GM21529 (cell line): Measurements from ENCODE around the gene CETP.

ENCODE experiments used
- ATAC-seq: cut with Tn5 transposase; IDR thresholded peaks from one replicate; pipeline ENCODE4 v1.9.1; 2021; ENCODE audit not compliant: unreplicated experiment

CETP gene, protein sequence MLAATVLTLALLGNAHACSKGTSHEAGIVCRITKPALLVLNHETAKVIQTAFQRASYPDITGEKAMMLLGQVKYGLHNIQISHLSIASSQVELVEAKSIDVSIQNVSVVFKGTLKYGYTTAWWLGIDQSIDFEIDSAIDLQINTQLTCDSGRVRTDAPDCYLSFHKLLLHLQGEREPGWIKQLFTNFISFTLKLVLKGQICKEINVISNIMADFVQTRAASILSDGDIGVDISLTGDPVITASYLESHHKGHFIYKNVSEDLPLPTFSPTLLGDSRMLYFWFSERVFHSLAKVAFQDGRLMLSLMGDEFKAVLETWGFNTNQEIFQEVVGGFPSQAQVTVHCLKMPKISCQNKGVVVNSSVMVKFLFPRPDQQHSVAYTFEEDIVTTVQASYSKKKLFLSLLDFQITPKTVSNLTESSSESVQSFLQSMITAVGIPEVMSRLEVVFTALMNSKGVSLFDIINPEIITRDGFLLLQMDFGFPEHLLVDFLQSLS

DNA sequence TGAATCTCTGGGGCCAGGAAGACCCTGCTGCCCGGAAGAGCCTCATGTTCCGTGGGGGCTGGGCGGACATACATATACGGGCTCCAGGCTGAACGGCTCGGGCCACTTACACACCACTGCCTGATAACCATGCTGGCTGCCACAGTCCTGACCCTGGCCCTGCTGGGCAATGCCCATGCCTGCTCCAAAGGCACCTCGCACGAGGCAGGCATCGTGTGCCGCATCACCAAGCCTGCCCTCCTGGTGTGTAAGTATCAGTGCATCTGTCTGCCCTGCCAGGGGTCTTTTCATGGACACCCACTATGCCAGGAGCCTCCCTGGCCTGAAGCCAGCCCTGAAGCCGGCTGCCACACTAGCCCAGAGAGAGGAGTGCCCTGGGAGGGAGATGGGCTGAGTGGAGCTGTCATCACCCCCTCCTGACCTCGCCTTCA lies at the start of gene CETP:
TSS of gene CETP (plus strand) at position 100 of the 431 bp plus-strand sequence. CDS start at position 130, 30 bp downstream.
- no peak for ATAC-seq

DNA sequence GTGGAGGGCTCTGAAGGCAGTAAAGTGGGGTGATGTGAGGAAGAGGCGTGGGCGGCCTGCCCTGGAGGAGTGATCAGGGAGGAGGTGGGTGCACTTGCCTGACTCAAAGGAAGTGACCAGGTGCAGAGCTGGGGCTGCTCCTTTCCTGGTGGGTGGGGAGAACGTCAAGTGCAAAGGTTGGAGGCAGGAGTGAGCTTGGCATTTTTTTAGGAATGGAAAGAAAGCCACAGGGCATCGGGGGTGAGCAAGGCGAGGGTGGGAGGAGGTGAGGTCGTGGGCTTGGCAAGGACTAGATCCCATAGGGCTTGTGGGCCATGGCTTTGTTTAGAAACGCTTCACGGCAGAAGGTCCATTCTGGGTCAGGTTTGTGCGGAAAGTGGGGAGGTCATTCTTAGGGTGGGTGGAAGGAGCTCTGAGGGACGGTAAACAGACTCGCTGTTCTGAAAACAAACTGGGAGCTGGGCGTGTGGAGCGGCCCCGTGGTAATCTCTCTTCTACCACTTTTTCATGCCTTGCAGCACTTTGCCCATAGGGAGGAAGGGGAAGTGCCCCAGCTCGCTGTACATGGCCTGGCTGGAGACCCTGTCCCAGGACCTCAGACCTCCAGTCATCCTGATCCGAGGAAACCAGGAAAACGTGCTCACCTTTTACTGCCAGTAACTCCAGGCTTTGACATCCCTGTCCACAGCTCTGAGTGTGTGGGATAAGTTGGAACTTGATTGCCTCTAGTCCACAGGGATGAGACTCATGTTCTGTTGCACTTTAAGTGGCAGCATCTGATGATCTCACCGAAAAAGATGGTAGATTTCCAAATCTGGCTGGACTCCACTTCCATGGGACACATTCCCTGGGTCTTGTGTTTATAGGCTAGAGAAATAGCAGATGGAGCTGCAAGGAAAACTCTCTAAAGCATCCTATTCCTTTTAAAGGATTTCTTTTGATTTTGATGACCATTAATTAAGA lies 48.7 kb upstream of the CETP start:
- no peak for ATAC-seq

DNA sequence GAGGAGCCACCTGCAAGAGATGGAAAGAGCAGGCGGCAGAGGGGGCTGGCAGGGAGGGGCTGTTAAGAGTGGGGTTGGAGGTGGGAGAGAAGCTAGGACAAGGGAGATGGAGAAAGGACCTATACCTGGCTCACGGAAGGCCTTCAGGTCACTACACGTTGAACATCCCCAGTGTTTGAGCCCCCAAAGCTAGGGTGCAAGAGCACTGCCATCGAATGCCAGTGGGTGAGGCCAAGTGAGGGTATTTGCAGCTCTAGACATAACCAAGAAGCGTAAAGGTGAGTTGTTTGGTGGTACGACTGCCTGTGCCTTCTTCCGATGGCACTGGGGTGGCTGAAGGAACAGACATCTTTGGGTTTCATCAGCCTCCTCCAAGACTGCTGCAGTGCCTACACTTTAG lies 46.9 kb upstream of the CETP start:
- no peak for ATAC-seq

DNA sequence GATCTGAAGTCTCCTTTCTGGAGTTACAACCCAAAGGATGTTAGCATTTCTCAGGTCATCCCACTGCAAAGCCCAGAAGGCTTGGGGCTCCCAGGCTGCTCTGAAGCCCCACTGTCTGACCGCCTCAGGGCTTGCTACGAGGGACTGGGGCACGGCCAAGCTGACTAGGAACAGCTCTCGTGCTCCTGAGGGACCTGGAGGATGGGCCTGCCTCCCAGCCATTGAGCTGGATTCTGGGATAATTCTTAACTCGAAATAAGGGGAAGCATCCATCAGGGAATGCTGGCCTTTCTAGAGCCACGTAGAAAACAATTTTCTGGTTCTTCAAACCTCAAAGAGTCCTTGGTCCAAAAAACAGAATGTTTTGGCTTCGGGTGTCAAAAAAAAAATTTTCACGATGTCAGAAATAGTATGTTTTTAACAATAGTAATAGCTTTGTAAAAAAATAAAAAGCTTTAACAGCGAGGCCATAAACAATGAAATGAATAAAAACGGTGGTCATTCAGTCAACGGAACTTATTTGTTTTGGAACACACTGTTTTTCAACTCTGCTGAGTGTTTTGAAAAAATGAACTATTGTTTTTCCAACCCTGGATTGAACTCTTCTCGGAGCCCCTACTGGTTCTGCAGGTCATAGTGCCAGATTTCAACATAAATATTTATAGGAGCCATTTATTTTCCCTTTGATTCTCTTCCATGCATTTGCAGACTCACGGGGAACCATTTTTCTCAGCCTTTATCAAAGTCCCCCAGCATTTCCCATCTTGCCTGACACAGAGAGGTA lies 46.2 kb upstream of the CETP start:
- no peak for ATAC-seq

DNA sequence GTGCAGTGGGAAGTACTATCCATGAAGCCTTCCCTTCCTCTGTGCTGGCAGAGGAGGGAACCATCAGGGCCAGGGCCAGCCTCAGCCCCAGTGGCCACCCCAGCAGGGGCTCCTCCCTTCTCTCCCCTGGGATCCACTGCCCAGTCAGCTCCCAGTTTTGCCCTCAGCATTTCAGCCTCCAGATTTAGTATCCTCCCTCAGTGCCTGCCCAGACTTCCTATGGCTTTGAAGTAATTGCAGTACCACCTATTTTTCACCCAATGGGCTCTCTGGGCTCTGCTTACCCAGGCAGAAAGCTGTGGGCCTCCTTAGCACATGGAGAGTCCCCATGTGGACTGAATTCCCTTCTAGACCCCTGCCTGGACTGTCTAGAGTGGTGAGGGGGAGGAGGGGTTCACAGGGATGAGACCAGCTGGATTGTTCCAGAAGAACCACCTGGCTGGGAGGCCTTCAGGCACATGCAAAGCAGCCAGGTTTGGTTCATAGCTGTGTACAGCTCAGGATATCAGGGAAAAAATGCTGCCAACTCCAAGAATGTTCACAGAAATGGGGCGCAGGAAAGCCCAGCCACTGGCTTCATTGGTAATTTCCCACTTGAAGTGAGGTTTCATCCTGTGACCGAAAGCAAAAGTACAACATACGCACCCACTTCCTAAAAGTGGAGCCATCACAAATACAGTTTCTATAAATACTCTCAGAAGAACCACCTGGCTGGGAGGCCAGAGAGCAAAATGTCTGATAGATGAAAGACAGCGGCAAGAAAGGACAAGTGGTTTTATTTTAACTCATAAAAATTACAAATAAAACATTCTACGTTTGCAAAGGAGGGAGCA lies 45.0 kb upstream of the CETP start:
- ATAC-seq: peak; percentile 78

DNA sequence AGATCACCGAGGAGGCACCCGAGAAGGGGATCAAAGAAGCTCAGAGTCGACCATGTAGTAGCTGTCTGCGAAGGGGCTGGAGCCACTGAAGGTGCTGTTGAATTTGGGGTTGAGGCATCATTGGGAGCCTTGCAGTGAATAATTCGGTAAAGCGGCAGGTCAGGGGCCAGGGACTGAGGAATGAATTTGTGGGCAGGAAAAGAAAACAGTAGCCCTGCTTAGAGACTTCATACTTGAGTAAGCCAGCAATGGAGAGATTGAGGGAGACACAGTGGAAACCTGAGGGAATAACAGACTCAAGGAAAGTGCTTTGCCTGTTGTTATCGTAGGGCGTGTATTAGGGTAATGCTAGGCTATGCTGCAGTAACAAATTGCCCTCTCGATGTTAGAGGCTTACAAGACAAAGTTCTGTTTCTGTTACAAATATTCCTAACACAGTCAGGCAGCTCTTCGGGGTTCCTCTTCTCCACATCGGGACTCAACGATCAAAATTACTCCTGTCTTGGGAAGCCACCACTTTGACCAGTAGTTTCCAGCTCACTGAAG lies 43.2 kb upstream of the CETP start:
- no peak for ATAC-seq

DNA sequence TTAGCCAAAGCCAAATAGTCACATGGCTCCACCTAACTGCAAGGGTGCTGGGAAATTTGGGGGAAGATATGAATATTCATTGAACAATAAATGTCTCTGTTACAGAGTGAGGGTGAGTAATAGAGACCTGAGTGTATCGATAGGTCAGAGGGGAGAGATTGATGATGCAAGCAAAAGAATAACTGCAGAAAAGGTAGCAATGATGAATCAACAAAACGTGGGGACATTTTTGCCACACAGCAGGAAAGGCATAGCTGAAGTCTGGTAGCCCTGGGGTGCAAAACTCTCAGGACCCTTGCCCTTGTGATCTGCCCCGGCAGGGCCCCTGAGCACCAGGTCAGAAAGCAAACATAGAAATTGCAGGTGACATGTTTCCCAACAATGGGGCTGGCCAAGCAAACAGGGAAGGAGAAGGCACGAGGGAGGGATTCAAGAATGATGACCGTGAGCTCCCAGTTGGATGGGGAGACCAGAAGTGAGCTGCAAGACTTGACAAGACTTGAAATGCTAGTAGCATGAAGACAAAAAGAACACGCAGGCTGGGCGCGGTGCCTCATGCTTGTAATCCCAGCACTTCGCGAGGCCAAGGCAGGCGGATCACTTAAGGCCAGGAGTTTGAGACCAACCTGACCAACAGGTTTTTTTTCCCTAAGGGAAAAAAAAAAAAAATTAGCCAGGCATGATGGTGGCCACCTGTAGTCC lies 42.5 kb upstream of the CETP start:
- ATAC-seq: no peak

DNA sequence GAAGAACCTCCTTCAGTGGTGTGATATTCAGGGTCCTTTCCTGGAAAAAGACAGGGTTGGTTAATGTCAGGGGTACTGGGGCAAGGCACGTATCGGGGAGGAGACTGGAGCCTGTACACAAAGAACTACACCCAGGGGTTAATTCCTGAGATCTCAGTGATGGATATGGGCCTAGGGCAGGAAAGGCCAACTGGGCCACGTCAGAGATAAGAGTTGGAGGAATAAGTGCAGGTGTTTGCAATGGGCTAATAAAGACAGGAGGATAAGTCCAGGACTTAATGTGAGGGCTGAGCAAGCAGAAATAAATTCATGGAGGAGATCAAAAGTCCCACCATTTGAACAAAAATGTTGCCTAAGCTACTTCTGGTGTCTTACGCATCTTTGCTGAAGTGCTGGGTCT lies 40.2 kb upstream of the CETP start:
- no peak for ATAC-seq

DNA sequence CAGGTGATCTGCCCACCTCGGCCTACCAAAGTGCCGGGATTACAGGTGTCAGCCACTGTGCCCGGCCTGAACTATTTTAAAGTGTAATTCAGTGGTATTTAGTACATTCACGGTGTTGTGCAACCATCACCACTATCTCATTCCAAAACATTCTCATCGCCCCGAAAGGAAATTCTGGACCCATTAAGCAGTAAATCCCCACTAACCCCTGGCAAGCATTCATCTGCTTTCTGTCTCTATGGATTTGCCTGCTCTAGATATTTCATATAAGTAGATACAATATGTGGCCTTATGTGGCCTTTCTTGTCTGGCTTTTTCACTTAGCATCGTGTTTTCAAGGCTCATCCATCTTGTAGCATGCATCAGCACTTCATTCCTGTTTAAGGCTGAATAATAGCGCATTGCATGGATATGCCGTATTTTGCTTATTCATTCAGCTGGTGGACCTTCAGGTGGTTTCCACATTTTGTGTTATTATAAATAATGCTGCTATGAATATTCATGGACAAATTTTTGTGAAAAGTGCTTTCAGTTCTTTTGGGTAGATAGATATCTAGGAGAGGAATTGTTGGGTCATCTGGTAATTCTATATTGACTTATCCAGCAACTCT lies 38.2 kb upstream of the CETP start:
- ATAC-seq: no peak

DNA sequence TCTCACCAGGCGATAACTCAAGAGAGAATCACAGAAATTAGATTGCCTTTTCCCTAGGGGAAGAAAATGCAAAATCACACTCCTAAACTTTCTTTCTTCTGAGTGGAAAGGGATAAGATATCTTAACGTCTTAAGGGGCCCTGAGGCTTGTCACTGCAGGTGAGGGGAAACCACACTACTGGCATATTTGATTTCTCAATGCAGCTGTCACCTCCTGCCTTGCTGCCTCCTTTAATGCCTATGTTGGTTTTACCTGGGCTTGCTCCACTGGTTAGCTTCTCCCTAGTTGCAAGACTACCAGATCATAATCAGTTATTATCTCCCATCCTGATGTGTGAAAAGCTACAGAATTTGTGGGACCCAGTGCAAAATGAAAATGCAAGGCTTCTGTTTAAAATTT lies 34.3 kb upstream of the CETP start:
- ATAC-seq: no peak

DNA sequence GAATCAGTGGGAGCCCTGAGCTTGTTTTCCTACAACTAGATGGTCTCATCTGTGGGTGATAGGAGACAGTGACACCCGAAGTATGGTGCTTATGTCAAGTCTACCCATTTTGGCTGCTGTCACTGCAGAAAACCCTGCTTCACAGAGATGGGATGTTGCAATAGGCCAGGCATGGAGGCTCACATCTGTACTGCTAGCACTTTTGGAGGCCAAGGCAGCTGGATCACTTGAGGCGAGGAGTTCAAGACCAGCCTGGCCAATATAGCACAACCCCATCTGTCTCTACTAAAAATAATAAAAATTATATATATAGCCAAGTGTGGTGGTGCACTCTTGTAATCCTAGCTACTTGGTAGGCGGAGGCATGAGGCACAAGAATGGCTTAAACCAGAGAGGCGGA lies 32.1 kb upstream of the CETP start:
- ATAC-seq: no peak

DNA sequence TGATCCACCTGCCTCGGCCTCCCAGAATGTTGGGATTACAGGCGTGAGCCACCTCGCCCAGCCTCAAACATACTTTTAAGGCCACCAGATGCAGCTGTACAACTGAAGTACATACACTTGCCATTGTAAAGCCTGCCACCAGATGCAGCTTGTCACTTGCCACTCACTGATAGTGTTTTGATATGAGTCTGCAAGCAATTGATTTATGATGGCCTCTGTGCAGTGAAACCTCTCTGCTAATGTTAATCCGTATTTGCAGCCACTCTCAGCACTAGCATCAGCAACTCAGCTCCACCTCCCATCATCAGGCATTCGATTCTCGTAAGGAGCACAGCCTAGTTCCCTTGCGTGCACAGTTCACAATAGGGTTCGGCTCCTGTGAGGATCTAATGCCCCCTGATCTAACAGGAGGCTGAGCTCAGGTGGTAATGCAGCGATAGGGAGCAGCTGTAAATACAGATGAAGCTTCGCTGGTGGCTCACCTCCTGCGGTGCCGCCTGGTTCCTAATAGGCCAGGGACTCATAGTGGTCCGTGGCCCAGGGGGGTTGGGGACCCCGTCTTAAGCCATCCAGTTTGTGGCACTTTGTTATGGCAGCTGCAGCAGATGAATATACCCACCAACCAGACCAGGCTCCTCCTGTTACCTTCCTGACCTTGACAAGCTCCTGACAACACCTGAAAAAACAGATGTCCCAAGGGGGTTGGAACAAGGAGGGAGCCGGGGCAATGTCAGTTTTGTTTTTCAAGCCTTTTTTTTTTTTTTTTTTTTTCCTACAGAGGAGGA lies 31.1 kb upstream of the CETP start:
- no peak for ATAC-seq

DNA sequence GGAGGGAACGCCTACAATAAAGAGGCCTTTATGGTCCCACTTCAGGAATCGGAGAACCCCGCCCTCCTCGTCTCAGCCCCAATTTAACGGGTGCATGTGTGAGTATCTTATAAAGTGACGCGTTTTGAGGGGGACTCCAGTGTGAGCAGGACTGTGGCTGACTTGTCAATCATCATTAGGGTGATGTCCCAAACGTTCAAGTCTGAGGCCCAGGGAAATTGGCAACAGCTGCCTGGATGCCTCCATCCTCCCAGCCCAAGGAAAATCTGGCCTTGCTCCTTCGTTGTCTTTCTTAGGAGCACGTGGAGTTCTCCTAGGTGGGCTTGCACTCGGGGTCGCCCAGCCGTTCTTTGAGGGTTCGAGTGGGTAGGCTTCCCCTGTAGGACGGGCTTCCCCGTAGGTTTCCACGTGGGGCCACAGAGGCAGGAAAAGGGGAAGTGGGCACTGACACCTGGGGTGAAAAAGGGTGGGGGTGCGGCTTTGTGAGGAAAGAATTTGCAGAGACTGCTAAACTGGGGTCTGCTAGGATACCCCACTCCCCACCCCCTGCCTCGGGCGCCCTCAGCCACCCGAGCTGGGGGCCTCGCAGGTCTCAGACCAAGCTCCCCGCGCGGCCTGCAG lies 30.4 kb upstream of the CETP start:
- peak; percentile 36 for ATAC-seq

DNA sequence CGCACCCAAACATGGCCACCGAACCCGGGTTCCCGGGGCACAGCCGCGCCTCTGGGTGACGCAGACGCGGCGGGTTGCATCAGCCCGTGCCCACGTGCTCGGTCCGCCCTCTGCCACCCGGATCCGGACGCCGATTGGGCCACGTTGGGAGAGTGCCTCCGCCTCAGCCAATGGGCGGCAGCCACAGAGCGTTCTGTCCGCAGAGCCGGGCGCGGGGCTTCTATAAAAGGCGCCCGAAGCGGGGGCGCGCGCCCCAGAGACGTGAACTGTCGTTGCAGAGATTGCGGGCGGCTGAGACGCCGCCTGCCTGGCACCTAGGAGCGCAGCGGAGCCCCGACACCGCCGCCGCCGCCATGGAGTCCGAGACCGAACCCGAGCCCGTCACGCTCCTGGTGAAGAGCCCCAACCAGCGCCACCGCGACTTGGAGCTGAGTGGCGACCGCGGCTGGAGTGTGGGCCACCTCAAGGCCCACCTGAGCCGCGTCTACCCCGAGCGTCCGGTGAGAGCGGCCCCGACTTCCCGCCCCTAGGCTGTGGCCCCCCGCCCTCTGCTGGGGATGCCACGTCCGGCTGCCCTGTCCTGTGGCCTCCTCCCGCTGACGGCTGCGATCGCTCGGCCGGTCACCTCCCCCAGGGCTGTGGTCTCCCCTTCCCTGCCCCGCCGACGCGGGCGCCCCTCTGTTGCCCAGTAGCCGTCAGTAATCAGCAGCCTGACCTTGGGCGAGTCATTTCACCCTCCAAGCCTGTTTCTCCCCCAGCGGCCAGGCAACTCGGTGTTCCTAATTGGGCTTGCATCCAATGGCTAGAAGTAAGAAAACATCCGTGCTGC lies 29.6 kb upstream of the CETP start, which contains the start of gene HERPUD1:
TSS of gene HERPUD1 (plus strand) at position 251 of the 829 bp plus-strand sequence. CDS start at position 354, 103 bp downstream.
- ATAC-seq: peak; percentile 84

DNA sequence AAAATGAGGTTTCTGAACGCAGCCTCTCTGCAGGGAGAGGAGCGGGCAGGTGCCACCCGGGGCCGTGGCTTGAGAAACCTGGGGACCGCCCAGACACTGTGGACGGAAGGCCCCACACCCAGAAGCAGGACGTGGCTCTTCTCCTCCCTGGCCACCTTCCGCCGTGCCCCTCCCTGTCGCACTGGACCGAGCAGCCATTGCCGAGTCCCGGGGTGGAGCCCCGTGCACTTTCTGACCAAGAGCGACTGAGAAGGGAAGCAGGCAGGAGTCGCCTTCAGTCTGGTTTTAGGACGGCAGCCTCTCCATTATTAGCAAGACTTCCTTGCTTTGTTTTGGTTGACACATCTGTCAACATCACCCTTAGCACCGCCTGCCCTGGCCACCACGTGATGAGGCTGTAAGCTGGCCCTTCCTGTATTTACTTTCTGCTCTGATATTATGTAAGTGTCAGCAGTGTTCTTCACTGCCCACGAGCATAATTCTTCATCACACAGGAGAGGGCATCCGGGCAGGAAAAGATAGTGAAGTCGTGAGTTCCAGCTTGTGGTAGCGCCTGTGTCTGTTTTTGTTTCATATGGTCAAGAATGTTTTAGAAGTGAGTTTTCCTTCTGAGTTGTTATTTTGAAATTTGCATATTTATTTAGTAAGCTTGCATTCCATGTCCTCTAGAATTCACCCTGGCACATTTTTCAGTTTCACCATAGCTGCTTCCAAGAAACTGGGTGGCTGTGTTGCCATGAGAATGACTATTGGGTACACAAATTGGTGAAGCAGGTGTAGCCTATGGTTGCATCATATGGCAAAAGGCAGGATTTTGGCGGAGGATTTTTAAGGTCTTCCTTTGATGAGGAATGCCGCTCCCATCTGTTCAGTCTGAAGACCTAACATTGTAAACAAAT lies 28.8 kb upstream of the CETP start:
- no peak for ATAC-seq
